Ovary (tissue), 9 donors: ENCODE measurements around the gene ZNF343. TPM values are rescaled to one million over a fixed set of nuclear protein-coding genes. Genes with fewer than 3 reads are reported as not detected.

Source experiments
- DNase-seq, 5 donors: peaks; one replicate each; pipeline ENCODE4 v3.0.0-alpha.2; 2019 to 2020
- H3K27ac ChIP-seq, 2 donors: fragments of 200-600 bp; one replicate each; pipeline versions ENCODE4 v1.5.1 to v1.8.0; 2019 to 2022
- H3K27me3 ChIP-seq: fragments of 200-600 bp; one replicate; pipeline ENCODE4 v1.8.0; 2022
- H3K36me3 ChIP-seq: fragments of 200-600 bp; sonication (generic); one replicate; pipeline ENCODE4 v1.5.1; 2019
- H3K4me1 ChIP-seq: one replicate; pipeline ENCODE4 v1.8.1; 2013; ENCODE audit warnings: mild to moderate bottlenecking, moderate library complexity; ENCODE audit not compliant: insufficient read depth
- H3K4me3 ChIP-seq: fragments of 200-600 bp; sonication (generic); one replicate; pipeline ENCODE4 v1.5.1; 2017
- H3K9me3 ChIP-seq, 2 donors: fragments of 200-600 bp in 1 of 2; sonication (generic) in 1 of 2; one replicate each; pipeline versions ENCODE4 v1.5.1 to v1.8.1; 2013 to 2019; ENCODE audit warnings: mild to moderate bottlenecking in 1 of 2, moderate library complexity in 1 of 2
- EP300 ChIP-seq: sonication (generic); formaldehyde crosslinking; IDR thresholded peaks from one replicate; pipeline ENCODE4 v1.6.1; 2017; ENCODE audit warnings: antibody characterized with exemption
- POLR2A ChIP-seq: fragments of 450-650 bp; IDR thresholded peaks from one replicate; pipeline ENCODE4 v1.6.1; 2017; ENCODE audit warnings: antibody characterized with exemption, mild to moderate bottlenecking, moderate library complexity
- WGBS, 3 donors: extraction: QIAGEN DNeasy Blood & Tissue Kit in 1 of 3; methylation state at CpG; one replicate each; pipeline versions ENCODE4 v1.1.5 to v1.1.7; 2013 to 2017; 5-methylcytosine and 5-hydroxymethylcytosine counted together
- intact Hi-C, 4 donors: fragments of 100-400 bp; cut with DNase I; formaldehyde crosslinking; loops; one replicate each; pipeline versions ENCODE4 v1.11.0 to v1.15.1; 2022 to 2023
- polyA plus RNA-seq, 2 donors: library from polyadenylated mRNA; stranded (reverse); fragments of 200-250 nt in 1 of 2; fragments of 350-450 nt in 1 of 2; fragmentation: Illumina TruSeq in 1 of 2; extraction: RNeasy Lipid Tissue Mini Kit (QIAGEN cat#74804) in 1 of 2; gene quantifications; one replicate each; pipeline ENCODE4 v1.2.3, GENCODE V29; 2013 to 2014
- total RNA-seq, 7 donors: library from RNA; depleted of rRNA in 2 of 7; stranded (reverse); fragments of >200 nt in 2 of 7; fragmentation: NEBNext Ultra II Directional in 3 of 7; extraction: Animal tissue kit (Norgen Biotek cat#: 25700) in 3 of 7; gene quantifications; one replicate each; pipeline versions ENCODE4 v1.1.0 to v1.2.4, GENCODE V29; 2016 to 2023
- TF ChIP-seq, protein P1 (sequence below), 3 donors: fragments of 450-650 bp in 2 of 3; fragments of 200-600 bp in 1 of 3; IDR thresholded peaks; one replicate each; pipeline versions ENCODE4 v1.5.1 to v1.8.0; 2016 to 2022; ENCODE audit warnings: antibody characterized with exemption in 3 of 3, mild to moderate bottlenecking in 1 of 3
- donor health status: DM: no; HTN: no; CAD: no; lungs with moderate emphysema.
- donor health status: DM: no; HTN: no; CAD: no.
- donor health status: Bipolar disorder and iron deficiency.
- donor health status: DM: yes; HTN: yes; CAD: no.
- donor health status: DM: no; HTN: no; CAD: no.
- donor health status: DM: yes; HTN: yes; CAD: no.

ZNF343 gene
- total and polyA plus RNA-seq, 9 donors = 5.2 to 16.5 (median 12.3) TPM

DNA sequence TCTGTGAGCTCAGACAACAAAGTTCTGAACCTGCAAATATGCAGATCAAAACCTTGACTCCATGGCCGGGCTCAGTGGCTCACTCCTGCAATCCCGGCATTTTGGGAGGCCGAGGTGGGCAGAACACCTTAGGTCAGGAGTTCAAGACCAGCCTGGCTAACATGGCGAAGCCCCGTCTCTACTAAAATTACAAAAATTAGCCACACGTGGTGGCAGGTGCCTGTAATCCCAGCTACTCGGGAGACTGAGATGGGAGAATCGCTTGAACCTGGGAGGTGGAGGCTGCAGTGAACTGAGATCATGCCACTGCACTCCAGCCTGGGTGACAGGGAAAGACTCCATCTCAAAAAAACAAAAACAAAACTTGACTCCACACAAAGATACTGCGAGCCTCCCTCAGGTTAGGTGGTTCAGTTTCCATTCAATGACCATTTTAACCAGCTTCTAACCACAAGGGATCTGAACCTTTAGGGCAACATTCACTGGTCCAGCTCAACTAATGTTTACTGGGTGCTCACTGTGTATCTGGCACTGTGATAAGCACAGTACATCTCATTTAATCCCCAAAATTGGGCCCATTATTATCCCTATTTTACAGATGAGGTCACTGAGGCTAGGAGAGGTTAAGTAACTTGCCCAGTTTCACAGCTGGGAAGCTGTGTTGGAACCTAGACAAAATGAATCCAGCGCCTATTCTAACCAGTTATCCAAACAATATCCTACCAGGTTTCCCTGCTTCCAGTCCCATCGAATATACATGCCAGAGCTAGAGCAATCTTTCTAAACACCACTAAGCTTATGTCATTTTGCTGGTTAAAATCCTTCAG lies 39.9 kb downstream of the ZNF343 start:
- H3K36me3 ChIP-seq = no peaks in the 10 kb centered on the region
- no peak overlapping the region for H3K27ac ChIP-seq
- no peaks in the 10 kb centered on the region for H3K9me3 ChIP-seq
- H3K4me3 ChIP-seq = no peak overlapping the region
- TF ChIP-seq EP300 = no peak
- TF ChIP-seq POLR2A = no peak
- TF ChIP-seq, protein P1, sequence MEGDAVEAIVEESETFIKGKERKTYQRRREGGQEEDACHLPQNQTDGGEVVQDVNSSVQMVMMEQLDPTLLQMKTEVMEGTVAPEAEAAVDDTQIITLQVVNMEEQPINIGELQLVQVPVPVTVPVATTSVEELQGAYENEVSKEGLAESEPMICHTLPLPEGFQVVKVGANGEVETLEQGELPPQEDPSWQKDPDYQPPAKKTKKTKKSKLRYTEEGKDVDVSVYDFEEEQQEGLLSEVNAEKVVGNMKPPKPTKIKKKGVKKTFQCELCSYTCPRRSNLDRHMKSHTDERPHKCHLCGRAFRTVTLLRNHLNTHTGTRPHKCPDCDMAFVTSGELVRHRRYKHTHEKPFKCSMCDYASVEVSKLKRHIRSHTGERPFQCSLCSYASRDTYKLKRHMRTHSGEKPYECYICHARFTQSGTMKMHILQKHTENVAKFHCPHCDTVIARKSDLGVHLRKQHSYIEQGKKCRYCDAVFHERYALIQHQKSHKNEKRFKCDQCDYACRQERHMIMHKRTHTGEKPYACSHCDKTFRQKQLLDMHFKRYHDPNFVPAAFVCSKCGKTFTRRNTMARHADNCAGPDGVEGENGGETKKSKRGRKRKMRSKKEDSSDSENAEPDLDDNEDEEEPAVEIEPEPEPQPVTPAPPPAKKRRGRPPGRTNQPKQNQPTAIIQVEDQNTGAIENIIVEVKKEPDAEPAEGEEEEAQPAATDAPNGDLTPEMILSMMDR (IDR thresholded peaks at IDR 0.05) = no peak
- 50 to 64% (median 56%) methylated on average over 11 of the region's 11 CpGs for WGBS, 3 donors
- H3K27me3 ChIP-seq = no peaks in the 10 kb centered on the region
- peaks cover 7% of the 10 kb centered on the region for H3K4me1 ChIP-seq
- intact Hi-C loops = loop anchor here in 1 of 4 donors (10.0 kb wide), 1 partner anchor 694 kb away; no protein-coding TSS in a partner anchor
- no peak for DNase-seq

DNA sequence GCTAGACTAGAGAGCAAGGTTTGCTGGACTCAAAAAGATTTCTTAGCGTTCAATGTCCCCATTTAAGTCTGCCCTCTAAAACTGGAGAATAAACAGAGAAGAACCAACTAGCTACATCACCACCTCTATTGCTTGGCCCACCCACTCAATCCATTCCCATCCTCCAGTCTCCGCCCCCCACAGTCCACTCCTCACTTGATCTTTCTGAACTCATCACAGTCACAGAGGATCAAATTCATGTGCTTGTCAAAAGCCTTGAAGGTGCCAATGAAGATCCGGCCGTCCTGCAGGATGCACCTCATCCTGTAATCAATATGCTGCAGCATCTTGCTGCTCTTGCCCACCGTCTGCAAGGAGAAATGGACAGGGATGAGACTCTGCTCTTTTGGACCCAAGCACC lies 41.3 kb downstream of the ZNF343 start:
- DNase-seq = no peak
- TF ChIP-seq, protein P1 (IDR thresholded peaks at IDR 0.05) = no peak
- no peak for TF ChIP-seq POLR2A
- TF ChIP-seq EP300 = no peak
- H3K4me1 ChIP-seq = peaks cover 7% of the 10 kb centered on the region
- H3K4me3 ChIP-seq = no peak overlapping the region
- no peak overlapping the region for H3K27ac ChIP-seq
- no peaks in the 10 kb centered on the region for H3K9me3 ChIP-seq
- intact Hi-C loops = loop anchor here in 1 of 4 donors (10.0 kb wide), 1 partner anchor 693 kb away; no protein-coding TSS in a partner anchor
- no peaks in the 10 kb centered on the region for H3K36me3 ChIP-seq
- WGBS, 3 donors = 68 to 83% (median 72%) methylated on average over 5 of the region's 5 CpGs
- no peaks in the 10 kb centered on the region for H3K27me3 ChIP-seq

DNA sequence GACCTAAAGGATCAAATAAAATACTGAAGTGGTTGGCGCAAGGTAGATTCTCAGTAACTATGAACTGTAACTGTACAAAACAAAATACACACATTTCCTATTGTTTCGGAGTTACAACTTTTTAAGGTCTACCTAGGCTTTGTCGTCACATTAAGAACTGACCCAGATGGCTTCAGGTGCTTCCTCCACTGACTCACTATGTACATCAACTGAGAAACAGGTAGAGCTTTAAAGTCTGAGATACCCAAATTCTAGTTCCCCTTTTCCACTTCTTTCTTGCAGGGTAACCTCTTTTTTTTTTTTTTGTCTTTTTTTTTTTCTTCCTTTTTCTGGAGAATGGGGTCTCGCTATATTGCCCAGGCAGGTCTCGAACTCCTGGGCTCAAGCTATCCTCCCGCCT lies 43.6 kb downstream of the ZNF343 start:
- peaks cover 7% of the 10 kb centered on the region for H3K4me1 ChIP-seq
- DNase-seq = no peak
- no peaks in the 10 kb centered on the region for H3K36me3 ChIP-seq
- no peak overlapping the region for H3K4me3 ChIP-seq
- H3K9me3 ChIP-seq = no peaks in the 10 kb centered on the region
- H3K27ac ChIP-seq = no peak overlapping the region
- intact Hi-C loops = loop anchor here in 1 of 4 donors (10.0 kb wide), 1 partner anchor 690 kb away; no protein-coding TSS in a partner anchor
- TF ChIP-seq POLR2A (no peak), EP300 (no peak)
- TF ChIP-seq, protein P1 (IDR thresholded peaks at IDR 0.05) = no peak
- 94 to 97% (median 96%) methylated on average over 6 of the region's 6 CpGs for WGBS, 3 donors
- no peaks in the 10 kb centered on the region for H3K27me3 ChIP-seq

DNA sequence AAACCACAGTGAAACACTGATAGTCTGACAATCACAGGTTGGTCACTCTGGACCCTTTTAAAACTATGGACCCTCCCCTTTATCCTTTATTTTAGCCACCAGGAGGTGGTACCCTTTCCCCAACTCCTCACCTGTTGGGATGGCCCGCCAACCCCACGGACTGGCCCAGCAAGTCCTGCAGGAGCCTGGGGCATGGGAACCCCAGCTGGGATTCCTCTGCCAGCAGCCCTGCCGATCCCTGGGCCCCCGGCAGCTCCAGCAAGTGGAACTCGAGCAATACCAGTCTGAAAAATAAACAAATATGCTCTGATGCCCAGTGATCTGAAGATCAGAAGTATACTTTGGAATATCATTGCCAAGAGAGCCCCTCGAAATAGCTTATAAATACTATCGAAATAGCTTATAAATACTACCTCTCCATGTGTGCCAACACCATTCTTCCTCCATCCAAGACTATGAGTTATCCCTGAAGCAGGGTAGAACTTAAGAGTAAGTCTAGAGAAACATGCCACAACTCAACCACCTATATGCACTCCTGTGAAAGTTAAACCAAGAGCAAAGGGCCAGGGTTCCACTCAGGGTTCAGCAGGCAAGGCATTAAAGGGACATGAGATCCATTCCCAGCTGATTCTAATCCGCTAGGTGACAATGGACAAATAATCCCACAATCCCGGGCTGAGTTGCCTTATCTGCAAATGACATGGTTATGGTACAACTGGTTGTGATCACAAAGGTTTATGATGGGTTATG lies 44.9 kb downstream of the ZNF343 start:
- intact Hi-C loops = loop anchor here in 1 of 4 donors (10.0 kb wide), 1 partner anchor 689 kb away; no protein-coding TSS in a partner anchor
- WGBS, 3 donors = 91 to 95% (median 92%) methylated on average over 9 of the region's 9 CpGs

More for the DNA sequence above, 44.9 kb downstream of the ZNF343 start:
- Histone ChIP-seq H3K27me3 (no peaks in the 10 kb centered on the region), H3K4me3 (no peak overlapping the region), H3K9me3 (no peaks in the 10 kb centered on the region), H3K4me1 (peaks cover 5% of the 10 kb centered on the region), H3K27ac (no peak overlapping the region), H3K36me3 (no peaks in the 10 kb centered on the region)
- DNase-seq = no peak
- TF ChIP-seq EP300 = no peak
- TF ChIP-seq, protein P1 (IDR thresholded peaks at IDR 0.05) = no peak
- TF ChIP-seq POLR2A = no peak
